NCI-H146 treated with DMSO at 0.1 percent for 48 hours (cell line): ENCODE results near the gene ATP2A3.
A peak's percentile ranks its signal among the peaks of the same experiment; 100 is the strongest.

Source experiments
- DNase-seq: peaks from one replicate; lab custom pipeline; 2025; ENCODE audit not compliant: unreplicated experiment; lab: John Stamatoyannopoulos, UW

The ATP2A3 gene

DNA sequence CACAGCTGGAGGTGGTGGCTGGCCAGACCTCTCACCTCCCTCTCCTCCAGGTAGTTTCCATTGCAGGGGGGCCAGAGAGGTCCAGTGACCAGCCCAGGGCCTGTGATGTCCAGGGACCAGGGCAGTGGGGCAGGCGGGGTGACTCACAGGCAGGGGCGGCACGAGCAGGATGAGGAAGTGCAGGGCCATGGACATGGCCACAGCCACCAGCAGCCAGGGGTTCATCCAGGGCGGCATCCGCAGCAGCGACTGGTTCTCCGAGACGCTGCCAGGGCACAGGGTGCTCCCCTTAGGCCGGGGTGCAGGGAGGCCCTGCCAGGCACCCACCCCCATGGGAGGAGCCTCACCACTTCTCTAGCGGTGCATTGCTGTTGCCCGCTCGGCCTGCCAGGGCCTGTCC is 35.1 kb downstream of the ATP2A3 start:
- no peak for DNase-seq

DNA sequence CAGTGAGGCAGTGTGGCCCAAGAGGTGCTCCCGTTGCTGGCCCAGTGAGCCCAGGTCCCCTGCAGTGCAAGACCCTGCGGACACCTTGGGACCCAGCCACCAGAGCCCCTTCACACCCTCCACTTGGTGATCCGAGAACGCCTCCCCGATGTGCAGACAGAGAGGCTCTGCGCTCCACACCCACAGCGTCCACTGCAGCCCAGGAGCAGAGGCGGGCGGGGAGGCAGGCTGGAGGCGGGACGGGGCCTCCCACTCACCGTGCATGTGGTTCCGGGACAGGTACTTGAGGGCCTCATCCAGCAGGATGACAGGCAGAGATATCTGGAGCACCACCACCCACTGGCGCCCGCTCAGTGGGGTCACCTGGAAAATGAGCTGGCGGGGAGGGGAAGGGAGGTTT is 35.8 kb downstream of the ATP2A3 start:
- DNase-seq: no peak

DNA sequence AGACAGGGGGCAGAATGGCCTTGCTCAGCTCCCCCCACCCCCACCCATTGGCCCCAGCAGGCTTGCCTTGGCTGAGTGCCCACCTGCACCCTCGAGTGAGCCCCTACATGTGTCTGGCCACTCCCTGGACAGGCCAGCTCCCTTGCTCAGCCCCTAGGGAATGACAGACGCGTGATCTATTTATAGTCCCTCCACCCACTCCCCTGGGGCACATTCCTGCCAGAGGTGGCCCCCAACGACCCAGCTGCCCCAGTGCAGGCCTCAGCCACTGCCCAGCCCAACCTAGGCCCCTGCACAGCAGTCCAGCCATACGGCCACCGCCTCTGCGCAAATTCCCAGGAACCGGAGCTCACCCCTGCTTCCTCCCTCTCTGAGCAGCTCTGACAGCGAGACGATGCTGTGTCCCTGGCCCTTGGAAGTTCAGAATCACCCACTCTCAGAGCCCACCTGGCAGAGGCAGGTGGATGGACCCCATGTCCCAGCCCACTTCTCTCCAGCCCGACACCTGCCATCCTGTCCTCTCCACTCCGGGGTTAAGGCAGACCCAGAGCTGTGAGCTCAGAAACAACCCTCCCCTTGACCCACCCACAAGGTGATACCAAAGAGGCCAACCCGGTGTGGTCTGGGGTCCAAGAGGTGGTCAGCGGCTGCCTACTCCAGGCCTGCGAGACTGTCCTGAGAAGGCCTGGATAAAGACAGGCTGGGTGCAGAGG is 36.5 kb downstream of the ATP2A3 start:
- no peak for DNase-seq

DNA sequence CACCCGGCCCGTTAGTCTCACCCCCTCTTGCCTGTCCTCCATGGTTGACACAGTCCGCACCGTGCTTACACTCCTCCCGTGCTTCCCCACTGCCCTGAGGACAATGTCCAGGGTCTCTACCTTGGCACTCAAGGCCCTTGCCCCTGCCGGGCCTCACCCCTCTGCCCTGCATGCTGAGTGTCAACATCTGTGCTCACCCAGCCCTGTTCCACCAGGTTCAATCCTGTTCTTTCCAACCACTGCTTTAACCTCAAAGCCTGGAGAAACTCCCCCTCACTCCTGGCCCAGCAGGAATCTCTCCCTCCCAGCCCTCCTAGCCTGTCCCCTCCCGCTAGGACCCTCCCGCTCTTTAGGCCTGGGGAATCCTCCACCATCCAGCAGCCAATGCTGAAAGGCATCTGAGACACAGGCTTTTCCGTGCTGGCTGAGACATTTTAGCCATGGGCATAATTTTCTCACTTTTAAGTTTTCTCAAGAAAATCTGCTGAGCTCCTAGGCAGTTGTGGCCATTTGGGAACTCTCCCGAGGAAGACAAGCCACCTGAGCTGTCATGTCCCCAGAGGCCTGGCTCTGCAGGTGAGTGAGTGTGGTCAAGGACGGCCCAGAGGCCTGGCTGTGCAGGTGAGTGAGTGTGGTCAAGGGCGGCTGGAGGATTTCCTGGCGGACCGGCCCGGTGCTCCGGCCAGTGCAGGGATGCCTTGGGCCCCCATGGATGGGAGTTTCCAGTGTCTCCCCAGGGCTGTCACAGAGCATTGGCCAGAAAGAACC is 37.2 kb downstream of the ATP2A3 start:
- DNase-seq: no peak

DNA sequence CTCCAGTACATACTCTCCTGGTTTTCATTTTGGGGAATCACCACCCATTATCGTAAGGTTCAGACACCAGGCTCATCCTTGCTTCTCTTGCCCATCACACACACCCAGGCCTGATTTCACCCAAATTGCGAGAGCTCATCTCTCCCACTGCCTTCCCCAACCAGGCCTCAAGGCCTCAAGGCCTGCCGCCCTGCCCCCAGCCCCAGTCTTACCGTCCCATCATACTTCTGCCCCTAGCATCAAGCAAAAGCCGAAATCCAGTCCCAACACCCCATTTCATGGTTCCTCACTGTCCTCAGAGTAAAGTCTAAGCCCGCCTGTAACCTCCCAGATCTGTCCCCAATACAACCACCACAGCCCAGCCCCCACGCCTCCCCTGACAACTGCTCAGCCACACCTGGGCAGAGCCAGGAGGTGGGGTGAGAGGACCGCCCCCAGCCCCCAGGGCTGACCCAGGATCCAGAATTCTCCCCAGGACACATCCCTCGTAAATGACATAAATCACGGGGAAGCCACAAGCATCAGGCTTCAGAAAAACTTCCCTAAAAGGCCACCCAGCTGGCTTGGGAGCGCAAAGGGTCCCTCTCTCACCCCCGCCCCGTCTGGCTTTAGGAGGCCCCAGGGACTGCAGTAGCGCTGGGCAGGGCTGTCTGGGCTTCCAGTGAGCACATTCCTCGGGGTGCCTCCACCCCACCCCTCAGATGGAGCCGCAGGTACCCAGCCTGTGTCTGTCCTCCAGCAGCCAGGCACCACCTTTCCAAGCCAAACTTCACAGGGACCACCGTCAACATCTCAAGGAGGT is 38.4 kb downstream of the ATP2A3 start:
- DNase-seq: no peak

DNA sequence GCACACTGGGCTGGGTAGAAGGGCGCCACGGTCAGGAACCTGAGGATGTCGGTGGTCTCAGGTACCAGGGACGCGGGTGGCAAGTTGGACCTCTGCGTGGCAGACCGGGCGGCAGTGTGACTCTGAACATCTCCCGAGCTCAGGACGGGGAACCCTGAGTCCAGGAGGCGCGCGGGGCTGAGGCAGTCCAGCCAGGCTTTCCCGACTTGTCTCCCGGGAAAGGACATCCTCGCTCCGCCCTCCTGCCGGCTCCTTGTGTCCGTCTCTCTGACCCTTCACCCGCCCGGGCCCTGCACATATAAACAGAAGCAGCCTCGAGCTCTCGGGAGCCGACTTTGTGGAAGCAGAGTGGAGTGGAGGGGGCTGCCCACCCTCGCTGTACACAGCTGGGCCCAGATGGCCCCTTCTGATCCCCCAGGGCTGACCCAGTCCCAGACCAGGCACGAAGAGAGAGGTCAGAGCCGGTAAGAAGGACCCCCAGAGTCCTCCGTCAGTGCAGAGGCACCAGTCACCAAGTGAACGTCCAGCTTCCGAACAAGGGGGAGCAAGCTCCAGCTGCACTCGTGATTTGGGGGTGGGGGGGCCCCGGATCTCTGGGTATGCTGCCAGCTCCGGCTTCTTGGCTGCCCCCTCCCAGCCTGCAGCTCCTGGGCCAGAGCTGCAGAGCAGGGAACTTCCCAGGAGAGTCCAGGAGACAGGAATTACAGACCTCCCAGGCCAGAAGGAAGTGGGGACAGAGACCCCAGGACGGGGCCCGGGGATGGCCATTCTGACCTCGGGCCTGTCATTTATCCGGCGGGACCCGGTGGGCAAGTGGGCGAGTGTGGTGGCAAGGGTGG is 39.5 kb downstream of the ATP2A3 start:
- no peak for DNase-seq

DNA sequence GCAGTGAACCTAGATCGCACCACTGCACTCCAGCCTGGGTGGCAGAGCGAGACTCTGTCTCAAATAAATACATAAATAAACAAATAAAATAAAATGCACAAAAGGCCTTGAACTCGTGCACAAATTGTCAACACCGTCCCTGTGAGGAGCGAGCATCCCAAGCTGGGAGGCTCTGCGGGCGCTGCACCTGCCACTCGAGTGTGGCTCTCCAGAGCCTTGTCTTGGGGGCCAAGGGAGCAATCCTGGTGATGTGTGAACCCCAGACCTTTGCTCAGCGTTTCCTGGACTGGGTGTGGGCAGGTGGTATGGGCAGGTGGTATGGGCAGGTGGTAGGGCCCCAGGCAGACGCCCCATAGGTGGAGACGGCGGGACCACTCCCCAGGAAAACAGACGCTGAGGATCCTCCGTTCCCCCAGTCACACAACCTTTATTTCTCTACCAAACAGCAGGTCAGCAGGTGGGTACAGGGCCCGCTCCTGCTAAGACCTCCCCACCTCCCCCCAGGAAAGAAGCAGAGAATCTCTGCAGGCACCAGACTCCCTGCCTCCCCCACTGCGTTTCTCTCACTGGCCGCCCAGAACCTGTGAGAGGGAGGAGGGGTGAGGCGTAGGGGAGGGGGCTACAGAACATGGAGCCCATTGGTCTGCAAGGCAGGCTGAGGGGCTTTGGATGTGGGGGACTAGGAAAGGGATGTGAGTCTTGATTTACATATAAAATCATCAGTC is 40.6 kb downstream of the ATP2A3 start:
- DNase-seq: no peak

DNA sequence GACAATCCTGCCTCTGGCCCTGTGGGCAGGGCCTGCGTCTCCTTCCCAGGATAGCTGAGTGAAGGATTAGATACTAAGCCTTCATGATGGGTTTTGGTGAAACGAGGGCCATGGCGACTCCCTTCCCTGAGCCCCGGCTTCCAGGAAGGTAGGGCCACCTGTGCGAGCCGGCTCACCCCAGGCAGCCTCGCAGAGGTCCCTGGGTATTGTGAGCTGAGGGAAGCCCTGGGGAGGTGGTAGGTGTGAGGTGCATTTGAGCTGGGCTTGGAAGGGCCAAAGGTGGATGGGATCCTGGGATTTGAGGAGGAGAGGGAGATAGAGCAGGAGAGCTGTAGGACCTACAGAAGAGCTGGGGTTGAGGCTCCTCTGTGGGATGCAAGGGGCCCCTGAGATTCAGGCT is 41.5 kb downstream of the ATP2A3 start:
- no peak for DNase-seq

DNA sequence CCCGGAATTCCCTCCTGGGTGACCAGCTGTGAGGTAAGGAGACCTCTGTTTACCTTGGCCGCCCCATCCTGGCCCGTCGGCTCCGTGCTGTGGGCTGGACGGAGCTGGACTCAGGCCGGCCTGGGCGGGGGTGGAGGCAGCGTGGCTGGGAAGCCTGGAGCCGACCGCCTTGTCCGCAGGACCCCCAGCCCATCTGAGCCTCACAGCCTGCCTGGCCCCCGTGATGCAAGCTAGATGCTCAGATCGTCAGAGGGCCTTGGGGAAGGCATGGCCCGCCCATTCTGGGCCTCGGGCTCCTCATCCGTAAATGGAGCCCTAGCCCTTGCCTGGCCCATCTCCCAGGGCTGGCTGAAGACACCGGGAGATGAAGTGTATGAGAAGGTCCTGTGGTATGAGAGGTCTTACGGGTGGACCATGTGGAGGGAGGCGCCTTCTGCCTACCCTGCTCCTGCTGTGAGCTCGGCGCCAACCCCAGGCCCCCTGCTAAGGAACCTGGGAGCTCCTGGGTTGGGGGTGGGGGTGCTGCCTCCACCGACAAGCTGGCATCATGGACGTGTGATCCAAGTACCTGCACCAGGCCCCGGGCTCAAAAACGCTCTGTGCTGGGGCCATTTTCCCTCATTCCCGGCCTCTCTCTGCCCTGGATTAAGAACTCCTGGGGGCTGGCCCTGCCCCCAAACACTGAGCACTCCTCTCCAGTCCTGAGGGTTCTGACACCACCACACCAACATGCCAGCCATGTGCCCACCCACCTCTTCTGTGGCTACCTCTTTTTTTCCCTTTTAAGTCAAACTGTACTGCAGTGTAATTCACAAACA is 42.5 kb downstream of the ATP2A3 start:
- peak; percentile 25 for DNase-seq

DNA sequence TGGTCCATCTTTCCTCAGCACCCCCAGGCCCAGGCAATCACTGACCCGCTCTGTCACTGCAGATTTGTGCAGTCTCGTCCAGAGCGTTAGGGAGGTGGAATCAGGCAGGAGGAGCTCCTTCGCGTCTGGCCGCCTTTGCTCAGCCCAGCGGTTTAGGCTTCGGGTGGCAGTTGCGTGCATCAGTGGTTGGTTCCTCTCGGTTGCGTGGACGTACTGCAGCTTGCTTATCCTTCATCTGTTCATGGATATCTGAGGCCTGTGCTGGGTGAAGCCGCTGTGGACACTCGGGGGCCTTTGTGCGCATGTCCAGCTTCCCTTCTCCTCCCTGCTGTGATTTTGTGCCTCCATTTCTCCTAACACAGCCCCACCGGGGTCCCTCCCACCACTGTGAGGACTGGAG is 43.2 kb downstream of the ATP2A3 start:
- no peak for DNase-seq

DNA sequence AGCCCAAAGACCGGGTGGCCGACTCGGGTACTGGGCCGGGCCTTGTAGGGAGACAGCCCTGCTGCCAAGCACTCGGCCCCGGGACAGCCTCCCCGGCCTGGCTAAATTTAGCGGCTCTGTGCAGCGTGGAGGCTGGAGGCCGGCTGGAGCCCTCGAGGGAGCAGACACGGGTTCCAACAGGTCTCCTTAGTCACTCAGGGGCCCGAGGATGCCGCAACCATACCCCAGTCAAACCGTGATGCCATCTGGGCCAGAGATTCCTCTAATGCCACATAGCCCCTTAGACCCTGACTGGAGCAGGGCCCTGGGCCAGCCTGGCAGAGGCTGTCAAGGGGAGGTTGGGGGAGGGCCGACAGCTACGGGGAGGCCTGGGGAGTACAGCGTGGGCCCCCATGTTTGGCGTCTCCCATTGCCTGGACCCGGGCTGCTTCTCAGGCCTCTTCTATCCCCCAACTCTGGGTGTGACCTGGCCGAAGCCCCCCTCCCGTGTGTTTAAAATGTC is 45.1 kb downstream of the ATP2A3 start:
- no peak for DNase-seq

DNA sequence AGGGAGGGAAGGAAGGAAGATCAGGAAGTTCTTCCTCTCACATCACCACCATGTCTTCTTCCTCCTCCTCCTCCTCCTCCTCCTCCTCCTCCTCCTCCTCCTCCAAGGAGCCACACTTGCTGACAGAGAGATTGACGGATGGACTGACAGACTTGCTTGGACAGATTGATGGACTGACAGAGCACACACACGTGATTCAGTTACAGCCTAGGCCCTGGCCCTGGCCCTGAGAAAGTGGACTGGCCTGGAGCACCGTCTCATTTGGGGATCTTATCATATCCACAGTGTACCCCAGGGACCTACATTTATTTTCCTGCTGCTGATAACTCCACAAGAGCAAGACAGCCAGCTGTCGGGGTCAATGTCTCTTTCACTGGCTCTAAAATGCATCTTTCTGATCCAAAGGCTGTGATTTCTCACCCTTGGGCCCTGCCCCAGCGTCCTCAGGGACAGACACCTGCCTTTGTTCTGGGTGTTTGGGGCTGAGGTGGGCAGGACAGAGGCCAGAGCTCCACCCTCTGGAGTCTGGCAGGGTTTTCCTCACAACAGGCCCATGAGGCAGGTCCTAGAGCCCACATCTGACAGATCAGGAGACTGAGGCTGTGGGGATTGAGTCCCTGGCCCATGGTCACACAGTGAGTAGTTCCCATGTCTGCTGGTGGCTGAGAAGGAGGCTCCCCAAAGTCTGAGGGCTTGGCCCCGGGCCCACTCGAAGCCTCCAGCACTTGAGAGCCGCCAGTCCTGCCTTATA is 45.7 kb downstream of the ATP2A3 start:
- no peak for DNase-seq

DNA sequence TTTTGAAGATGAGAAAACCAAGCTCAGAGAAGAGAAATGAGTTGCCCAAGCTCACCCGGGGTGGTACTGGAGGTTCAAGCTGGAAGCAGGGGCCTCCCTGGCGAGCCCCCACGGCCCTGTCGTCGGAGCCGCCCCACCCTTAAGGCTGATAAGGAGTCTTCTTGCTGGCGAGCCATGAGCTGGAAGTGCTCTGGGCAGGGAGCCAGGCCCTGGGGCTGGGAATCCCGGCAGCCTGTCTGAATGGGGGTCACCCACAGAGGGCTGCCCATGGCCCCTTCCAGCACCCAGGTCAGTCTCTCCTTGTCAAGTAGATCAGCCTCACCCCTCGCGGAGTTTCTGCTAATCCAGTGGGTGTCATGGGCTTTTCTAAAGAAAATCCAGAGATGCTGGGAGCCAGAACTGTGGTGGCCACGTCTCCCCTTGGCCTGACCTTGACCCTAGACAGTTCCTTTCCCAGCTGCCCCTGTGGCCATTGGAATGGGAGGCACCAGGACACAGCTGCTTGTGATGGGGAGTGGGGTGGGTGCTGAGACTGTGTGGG is 46.8 kb downstream of the ATP2A3 start:
- no peak for DNase-seq

DNA sequence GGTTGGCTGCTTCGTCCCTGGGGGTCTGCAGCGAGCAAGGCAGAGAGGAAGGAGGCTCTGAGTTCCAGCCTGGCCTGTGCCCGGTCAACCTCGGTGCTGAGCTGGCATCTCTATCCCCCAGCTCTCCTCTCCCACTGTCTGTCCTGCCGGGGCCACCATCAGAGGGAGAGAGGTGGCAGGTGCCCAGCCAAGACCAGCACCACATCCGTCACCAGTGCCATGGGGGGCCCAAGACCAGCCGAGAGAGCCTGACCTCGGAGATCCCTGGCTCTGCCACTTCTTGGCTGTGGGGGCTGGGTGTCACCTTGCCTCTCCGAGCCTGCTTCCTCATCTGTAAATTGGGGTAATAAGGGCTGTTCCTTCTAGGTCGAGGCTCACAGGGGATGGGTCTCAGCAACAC is 47.4 kb downstream of the ATP2A3 start:
- DNase-seq: no peak

DNA sequence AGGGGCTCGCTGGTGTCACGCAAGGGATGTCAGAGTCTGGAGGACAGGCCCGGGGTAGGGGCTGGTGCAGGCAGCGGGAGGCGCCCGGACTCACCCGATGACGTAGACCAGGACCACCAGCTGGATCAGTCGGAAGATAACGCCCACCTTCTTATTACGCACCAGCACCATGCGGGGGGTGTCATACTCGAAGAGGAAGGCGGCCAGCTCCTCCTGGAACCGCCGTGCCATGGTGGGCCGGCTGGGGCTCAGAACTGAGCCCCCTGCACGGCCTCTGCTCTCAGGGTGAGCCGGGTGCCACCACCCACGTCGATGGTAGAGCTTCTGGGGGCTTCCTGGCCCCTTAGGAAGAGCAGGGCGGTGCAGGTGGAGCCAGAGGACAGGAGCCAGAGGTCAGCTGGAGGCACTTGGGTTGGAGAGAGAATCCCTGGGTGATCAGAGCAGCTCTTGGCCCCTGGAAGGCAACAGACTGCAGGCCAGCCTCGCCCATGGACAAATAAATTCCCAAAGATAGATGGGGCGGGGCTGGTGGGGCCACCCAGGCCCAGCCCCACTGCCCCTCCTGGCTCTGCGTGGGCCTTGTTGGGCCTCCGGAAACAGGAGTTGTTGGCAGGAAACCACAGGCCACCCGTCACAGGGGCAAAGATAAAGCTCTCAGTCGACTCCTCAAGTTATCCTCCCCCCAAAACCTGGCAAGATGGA is 48.1 kb downstream of the ATP2A3 start, which contains the start of gene P2RX1:
Gene P2RX1, minus strand, starts transcription at position 471 of the 702 bp plus-strand sequence. Its CDS starts 240 bp downstream, at position 231.
- no peak for DNase-seq

DNA sequence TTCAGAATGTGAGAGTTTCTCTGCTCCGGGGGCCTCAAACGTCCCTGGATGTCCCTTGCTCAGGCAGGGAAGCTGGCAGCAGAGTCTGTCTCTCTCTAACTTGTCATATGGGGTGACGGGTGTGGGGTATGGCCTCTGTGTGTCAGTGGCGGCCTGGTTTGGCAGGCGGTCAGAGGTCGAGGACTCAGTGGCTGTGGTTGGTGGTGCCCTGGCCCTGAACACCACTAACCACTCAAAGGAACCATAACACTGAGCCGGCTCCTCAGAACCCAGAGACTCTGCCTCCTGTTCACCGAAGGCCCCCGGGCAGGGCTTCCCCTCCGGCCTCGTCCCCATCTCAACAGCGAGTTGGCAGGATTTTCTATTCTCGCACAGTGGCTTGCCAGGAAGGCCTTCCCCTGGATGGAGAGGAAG is 48.6 kb downstream of the ATP2A3 start:
- DNase-seq: no peak

DNA sequence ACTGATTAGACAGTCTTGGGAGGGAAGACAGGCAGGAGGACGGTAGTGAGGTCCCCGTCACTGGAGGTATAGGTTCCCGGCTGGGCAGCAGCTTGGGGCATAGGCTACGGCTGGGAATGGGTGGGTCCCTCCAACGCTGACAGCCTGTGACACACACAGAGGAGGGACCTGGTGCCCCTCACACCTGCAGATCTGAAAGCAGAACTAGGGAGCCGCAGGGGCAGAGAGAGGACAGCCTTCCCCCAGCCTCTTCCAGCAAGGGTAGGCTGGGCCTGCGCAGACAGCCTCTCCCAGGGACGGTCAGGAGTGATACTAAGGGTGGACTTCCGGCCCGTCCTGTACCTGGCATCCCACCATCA is 49.9 kb downstream of the ATP2A3 start:
- DNase-seq: no peak
